IPS-15b (cell line): ENCODE results near the gene PRKN.

Experiments
- H3K27me3 ChIP-seq: one replicate; pipeline ENCODE4 v1.6.1; 2013; ENCODE audit warnings: low read length; ENCODE audit not compliant: control insufficient read depth, insufficient read depth
- H3K36me3 ChIP-seq: one replicate; pipeline ENCODE4 v1.6.1; 2013; ENCODE audit warnings: low read length; ENCODE audit not compliant: control insufficient read depth, insufficient read depth
- H3K4me1 ChIP-seq: one replicate; pipeline ENCODE4 v1.6.1; 2013; ENCODE audit warnings: mild to moderate bottlenecking, low read length; ENCODE audit not compliant: control insufficient read depth, insufficient read depth
- H3K4me3 ChIP-seq: one replicate; pipeline ENCODE4 v1.5.1; 2013; ENCODE audit warnings: low read depth, low read length
- H3K9ac ChIP-seq: one replicate; pipeline ENCODE4 v1.6.1; 2013; ENCODE audit warnings: low read depth, mild to moderate bottlenecking, low read length
- H3K9me3 ChIP-seq: one replicate; pipeline ENCODE4 v1.6.1; 2013; ENCODE audit warnings: mild to moderate bottlenecking, low read length; ENCODE audit not compliant: control insufficient read depth, insufficient read depth

Gene PRKN

GRCh38 chr6:162074641-162075275 lies 652.8 kb downstream of the PRKN start:
- no peak overlapping the region for H3K9ac ChIP-seq
- H3K36me3 ChIP-seq: no peaks in the 10 kb centered on the region
- no peaks in the 10 kb centered on the region for H3K9me3 ChIP-seq
- H3K4me1 ChIP-seq: no peaks in the 10 kb centered on the region
- no peak overlapping the region for H3K4me3 ChIP-seq
- no peaks in the 10 kb centered on the region for H3K27me3 ChIP-seq

- Histone ChIP-seq H3K27me3 (no peaks in the 10 kb centered on the region), H3K36me3 (no peaks in the 10 kb centered on the region), H3K4me3 (no peak overlapping the region), H3K9me3 (no peaks in the 10 kb centered on the region), H3K4me1 (no peaks in the 10 kb centered on the region), H3K9ac (no peak overlapping the region)
These were observed 656.9 kb downstream of the PRKN start for GRCh38 chr6:162070639-162071038.

- H3K27me3 ChIP-seq: no peaks in the 10 kb centered on the region
These were observed 657.6 kb downstream of the PRKN start for GRCh38 chr6:162069995-162070394.

GRCh38 chr6:162068340-162068739 lies 659.2 kb downstream of the PRKN start:
- Histone ChIP-seq H3K36me3 (no peaks in the 10 kb centered on the region), H3K9me3 (no peaks in the 10 kb centered on the region), H3K4me3 (no peak overlapping the region), H3K9ac (no peak overlapping the region), H3K4me1 (no peaks in the 10 kb centered on the region), H3K27me3 (no peaks in the 10 kb centered on the region)

More at GRCh38 chr6:162069995-162070394, 657.6 kb downstream of the PRKN start:
- Histone ChIP-seq H3K4me1 (no peaks in the 10 kb centered on the region), H3K4me3 (no peak overlapping the region), H3K36me3 (no peaks in the 10 kb centered on the region), H3K9me3 (no peaks in the 10 kb centered on the region), H3K9ac (no peak overlapping the region)

GRCh38 chr6:162063666-162064065 lies 663.9 kb downstream of the PRKN start:
- Histone ChIP-seq H3K4me1 (no peaks in the 10 kb centered on the region), H3K9ac (no peak overlapping the region), H3K36me3 (no peaks in the 10 kb centered on the region), H3K9me3 (no peaks in the 10 kb centered on the region), H3K4me3 (no peak overlapping the region), H3K27me3 (no peaks in the 10 kb centered on the region)

- H3K9ac ChIP-seq: no peak overlapping the region
- no peaks in the 10 kb centered on the region for H3K27me3 ChIP-seq
- H3K36me3 ChIP-seq: no peaks in the 10 kb centered on the region
- no peaks in the 10 kb centered on the region for H3K9me3 ChIP-seq
- H3K4me1 ChIP-seq: no peaks in the 10 kb centered on the region
- no peak overlapping the region for H3K4me3 ChIP-seq
These were observed 669.2 kb downstream of the PRKN start for GRCh38 chr6:162058281-162058875.

GRCh38 chr6:162056745-162057144 lies 670.8 kb downstream of the PRKN start:
- Histone ChIP-seq H3K9ac (no peak overlapping the region), H3K27me3 (no peaks in the 10 kb centered on the region), H3K4me3 (no peak overlapping the region), H3K36me3 (no peaks in the 10 kb centered on the region), H3K9me3 (no peaks in the 10 kb centered on the region), H3K4me1 (no peaks in the 10 kb centered on the region)

- Histone ChIP-seq H3K27me3 (no peaks in the 10 kb centered on the region), H3K4me1 (no peaks in the 10 kb centered on the region), H3K36me3 (no peaks in the 10 kb centered on the region), H3K4me3 (no peak overlapping the region), H3K9me3 (no peaks in the 10 kb centered on the region), H3K9ac (no peak overlapping the region)
These were observed 671.5 kb downstream of the PRKN start for GRCh38 chr6:162056061-162056460.

GRCh38 chr6:162055365-162055764 lies 672.2 kb downstream of the PRKN start:
- Histone ChIP-seq H3K4me3 (no peak overlapping the region), H3K9me3 (no peaks in the 10 kb centered on the region), H3K36me3 (no peaks in the 10 kb centered on the region), H3K27me3 (no peaks in the 10 kb centered on the region), H3K9ac (no peak overlapping the region), H3K4me1 (no peaks in the 10 kb centered on the region)

GRCh38 chr6:162053084-162053483 lies 674.5 kb downstream of the PRKN start:
- Histone ChIP-seq H3K36me3 (no peaks in the 10 kb centered on the region), H3K9me3 (no peaks in the 10 kb centered on the region), H3K4me3 (no peak overlapping the region), H3K27me3 (no peaks in the 10 kb centered on the region), H3K9ac (no peak overlapping the region), H3K4me1 (no peaks in the 10 kb centered on the region)

GRCh38 chr6:162050579-162050978 lies 677.0 kb downstream of the PRKN start:
- Histone ChIP-seq H3K9me3 (no peaks in the 10 kb centered on the region), H3K9ac (no peak overlapping the region), H3K4me3 (no peak overlapping the region), H3K4me1 (no peaks in the 10 kb centered on the region), H3K27me3 (no peaks in the 10 kb centered on the region), H3K36me3 (no peaks in the 10 kb centered on the region)

- Histone ChIP-seq H3K9ac (no peak overlapping the region), H3K4me1 (no peaks in the 10 kb centered on the region), H3K27me3 (no peaks in the 10 kb centered on the region), H3K36me3 (no peaks in the 10 kb centered on the region), H3K9me3 (no peaks in the 10 kb centered on the region), H3K4me3 (no peak overlapping the region)
These were observed 681.2 kb downstream of the PRKN start for GRCh38 chr6:162046324-162046723.
